Type B pancreatic cell (in vitro differentiated cells): ENCODE results near the gene PCBP3. TPM values are rescaled to one million over a fixed set of nuclear protein-coding genes. Genes with fewer than 3 reads are reported as not detected.

Experiments used
- DNase-seq: peaks from one replicate; pipeline ENCODE4 v3.0.0; 2021; ENCODE audit warnings: mixed read lengths; ENCODE audit not compliant: unreplicated experiment; ENCODE audit errors: extremely low spot score
- H3K27ac Mint-ChIP-seq: 2 replicates; pipeline ENCODE4 v1.8.0; 2021; ENCODE audit warnings: mild to moderate bottlenecking, mixed read lengths
- H3K27me3 Mint-ChIP-seq: 2 replicates; pipeline ENCODE4 v1.8.0; 2021; ENCODE audit warnings: mixed read lengths
- H3K36me3 Mint-ChIP-seq: 2 replicates; pipeline ENCODE4 v1.8.0; 2021; ENCODE audit warnings: mixed read lengths
- H3K4me1 Mint-ChIP-seq: one replicate; pipeline ENCODE4 v1.8.0; 2021; ENCODE audit warnings: mixed read lengths; ENCODE audit not compliant: unreplicated experiment
- H3K4me3 Mint-ChIP-seq: 2 replicates; pipeline ENCODE4 v1.8.0; 2021; ENCODE audit warnings: mild to moderate bottlenecking, mixed read lengths
- H3K9me3 Mint-ChIP-seq: 2 replicates; pipeline ENCODE4 v1.8.0; 2021; ENCODE audit warnings: mixed read lengths
- total RNA-seq: library from RNA; stranded (reverse); gene quantifications from 2 replicates; pipeline ENCODE4 v1.2.1, GENCODE V29; 2021; ENCODE audit warnings: low replicate concordance
- TF ChIP-seq, protein P1 (sequence below): fragments of 200-600 bp; sonication (generic); conservative IDR thresholded peaks from 2 replicates; pipeline ENCODE4 v1.5.0; 2021; ENCODE audit warnings: antibody characterized with exemption, mild to moderate bottlenecking

Gene PCBP3
- total RNA-seq, 1 donor from 2014 or later: 5.5 TPM

DNA sequence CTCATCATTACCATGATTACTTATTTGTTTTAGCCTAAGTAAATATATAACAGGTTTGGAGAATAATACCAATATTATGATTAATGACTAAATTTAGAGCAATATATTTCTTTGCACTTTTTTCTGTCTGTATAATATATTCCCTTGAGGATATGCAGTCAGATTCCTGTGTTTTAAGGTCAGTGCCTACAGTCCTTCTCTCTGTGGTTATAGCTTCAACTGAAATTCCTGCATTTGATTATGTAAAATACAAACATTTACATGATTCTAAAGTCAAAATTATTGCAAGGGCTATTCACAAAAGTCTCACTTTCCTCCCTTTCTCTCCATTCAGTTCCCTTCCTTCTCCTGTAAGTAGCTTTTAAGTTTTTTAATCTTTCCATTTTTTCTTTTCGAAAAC, 195.1 kb downstream of the PCBP3 start:
- Mint-ChIP-seq H3K36me3 (no peaks in the 10 kb centered on the region), H3K27me3 (no peaks in the 10 kb centered on the region), H3K4me3 (no peak overlapping the region), H3K4me1 (peaks cover 9% of the 10 kb centered on the region), H3K9me3 (peaks cover 14% of the 10 kb centered on the region), H3K27ac (no peak overlapping the region)
- TF ChIP-seq, protein P1, sequence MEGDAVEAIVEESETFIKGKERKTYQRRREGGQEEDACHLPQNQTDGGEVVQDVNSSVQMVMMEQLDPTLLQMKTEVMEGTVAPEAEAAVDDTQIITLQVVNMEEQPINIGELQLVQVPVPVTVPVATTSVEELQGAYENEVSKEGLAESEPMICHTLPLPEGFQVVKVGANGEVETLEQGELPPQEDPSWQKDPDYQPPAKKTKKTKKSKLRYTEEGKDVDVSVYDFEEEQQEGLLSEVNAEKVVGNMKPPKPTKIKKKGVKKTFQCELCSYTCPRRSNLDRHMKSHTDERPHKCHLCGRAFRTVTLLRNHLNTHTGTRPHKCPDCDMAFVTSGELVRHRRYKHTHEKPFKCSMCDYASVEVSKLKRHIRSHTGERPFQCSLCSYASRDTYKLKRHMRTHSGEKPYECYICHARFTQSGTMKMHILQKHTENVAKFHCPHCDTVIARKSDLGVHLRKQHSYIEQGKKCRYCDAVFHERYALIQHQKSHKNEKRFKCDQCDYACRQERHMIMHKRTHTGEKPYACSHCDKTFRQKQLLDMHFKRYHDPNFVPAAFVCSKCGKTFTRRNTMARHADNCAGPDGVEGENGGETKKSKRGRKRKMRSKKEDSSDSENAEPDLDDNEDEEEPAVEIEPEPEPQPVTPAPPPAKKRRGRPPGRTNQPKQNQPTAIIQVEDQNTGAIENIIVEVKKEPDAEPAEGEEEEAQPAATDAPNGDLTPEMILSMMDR: no peak
- no peak for DNase-seq

DNA sequence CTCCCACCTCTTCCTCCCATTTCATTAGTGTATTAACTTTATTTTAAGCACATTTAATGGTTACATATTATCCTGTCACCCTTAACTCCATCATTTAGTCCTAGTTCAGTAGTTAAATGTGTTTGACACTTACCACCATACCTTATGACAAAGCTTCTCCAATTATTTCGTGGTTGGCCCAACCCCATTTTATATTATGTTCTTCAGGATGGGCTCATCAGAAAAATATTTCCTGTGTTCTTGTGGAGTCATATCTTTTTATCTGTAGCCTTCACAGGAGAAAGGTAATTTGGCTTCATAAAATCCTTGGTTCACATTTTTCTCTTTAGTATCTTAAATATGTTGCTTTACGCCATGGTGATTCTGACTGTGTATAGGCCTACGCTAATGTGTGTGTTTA, 195.7 kb downstream of the PCBP3 start:
- peaks cover 14% of the 10 kb centered on the region for H3K9me3 Mint-ChIP-seq
- TF ChIP-seq, protein P1: no peak
- H3K36me3 Mint-ChIP-seq: no peaks in the 10 kb centered on the region
- H3K27me3 Mint-ChIP-seq: no peaks in the 10 kb centered on the region
- H3K4me3 Mint-ChIP-seq: no peak overlapping the region
- H3K27ac Mint-ChIP-seq: no peak overlapping the region
- DNase-seq: no peak
- peaks cover 9% of the 10 kb centered on the region for H3K4me1 Mint-ChIP-seq

- no peaks in the 10 kb centered on the region for H3K36me3 Mint-ChIP-seq
- no peaks in the 10 kb centered on the region for H3K27me3 Mint-ChIP-seq
- TF ChIP-seq, protein P1: no peak
- no peak for DNase-seq
- H3K4me1 Mint-ChIP-seq: peaks cover 16% of the 10 kb centered on the region
- peaks cover 14% of the 10 kb centered on the region for H3K9me3 Mint-ChIP-seq
- no peak overlapping the region for H3K27ac Mint-ChIP-seq
- H3K4me3 Mint-ChIP-seq: no peak overlapping the region
Observed at GRCh38 chr21:45841033-45841432, 197.5 kb downstream of the PCBP3 start.

- Mint-ChIP-seq H3K27ac (no peak overlapping the region), H3K36me3 (no peaks in the 10 kb centered on the region), H3K4me3 (no peak overlapping the region), H3K27me3 (peaks cover under 1% of the 10 kb centered on the region), H3K4me1 (peaks cover 19% of the 10 kb centered on the region), H3K9me3 (peaks cover 14% of the 10 kb centered on the region)
- no peak for DNase-seq
- TF ChIP-seq, protein P1: no peak
Observed at GRCh38 chr21:45843426-45843825, 199.9 kb downstream of the PCBP3 start.

- Mint-ChIP-seq H3K4me1 (peaks cover 19% of the 10 kb centered on the region), H3K9me3 (peaks cover 14% of the 10 kb centered on the region), H3K27ac (no peak overlapping the region), H3K36me3 (no peaks in the 10 kb centered on the region), H3K27me3 (peaks cover 2% of the 10 kb centered on the region), H3K4me3 (no peak overlapping the region)
- peak; percentile 48 for DNase-seq
- TF ChIP-seq, protein P1: no peak
Observed at GRCh38 chr21:45844181-45844580, 200.7 kb downstream of the PCBP3 start.
